HG03460 (cell line): Measurements from ENCODE around the gene COL25A1.
"Not testable (repeated sequence)": the region's sequence is repeated elsewhere in the genome, so short reads cannot be mapped to it uniquely, and the experiment has no call there.

Experiments used
- ATAC-seq: cut with Tn5 transposase; IDR thresholded peaks from one replicate; pipeline ENCODE4 v1.9.1; 2021; ENCODE audit not compliant: unreplicated experiment

COL25A1 gene

DNA sequence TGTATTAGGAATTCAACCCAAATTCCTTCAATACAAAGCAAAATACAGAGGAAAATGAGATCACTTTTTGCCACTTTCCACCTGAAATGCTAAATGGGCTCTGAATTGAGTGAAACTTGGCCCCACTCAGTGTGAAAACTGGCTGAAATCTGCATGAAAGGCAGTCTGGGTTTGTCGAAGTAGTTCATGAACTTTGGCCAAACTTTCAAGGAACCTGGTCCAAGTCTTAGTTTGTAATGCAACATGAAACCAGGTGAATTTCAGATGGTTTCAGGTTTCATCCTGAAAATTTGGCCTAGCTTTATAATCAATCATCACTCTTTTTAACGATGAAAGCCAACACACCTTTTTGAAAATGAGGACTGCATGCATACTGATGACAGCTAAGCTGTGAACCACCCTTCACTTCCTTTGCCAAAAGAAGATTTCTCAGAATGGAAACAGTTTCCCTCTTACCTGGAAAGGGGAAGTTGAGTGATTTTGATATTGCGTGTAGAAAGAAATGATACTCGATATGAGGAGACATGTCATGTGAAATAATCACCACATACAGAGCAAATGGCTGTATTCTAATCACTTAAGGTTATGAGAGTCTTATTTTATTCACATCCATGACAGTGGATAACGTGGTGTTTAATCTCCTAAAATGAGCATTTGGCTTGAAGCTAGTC lies 329.7 kb downstream of the COL25A1 start:
- ATAC-seq: no peak

DNA sequence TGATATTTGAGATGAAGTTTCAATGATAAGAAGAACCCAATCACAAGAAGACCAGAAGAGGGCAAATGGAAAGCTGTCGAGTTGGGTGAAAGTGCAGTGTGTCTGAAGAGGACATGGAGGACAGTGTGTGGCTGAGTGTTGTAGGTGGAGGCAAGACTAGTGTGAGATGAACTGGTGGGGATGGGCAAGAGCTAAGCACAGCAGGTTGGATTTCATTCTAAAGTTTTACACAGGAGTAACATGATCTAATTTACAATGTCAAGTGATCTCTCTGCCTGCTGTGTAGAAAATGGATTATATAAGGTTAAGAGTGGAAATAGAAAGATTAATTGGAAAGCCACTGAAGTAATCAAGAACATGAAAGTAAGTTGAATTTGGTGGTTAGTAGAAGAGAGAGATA lies 331.0 kb downstream of the COL25A1 start:
- no peak for ATAC-seq

DNA sequence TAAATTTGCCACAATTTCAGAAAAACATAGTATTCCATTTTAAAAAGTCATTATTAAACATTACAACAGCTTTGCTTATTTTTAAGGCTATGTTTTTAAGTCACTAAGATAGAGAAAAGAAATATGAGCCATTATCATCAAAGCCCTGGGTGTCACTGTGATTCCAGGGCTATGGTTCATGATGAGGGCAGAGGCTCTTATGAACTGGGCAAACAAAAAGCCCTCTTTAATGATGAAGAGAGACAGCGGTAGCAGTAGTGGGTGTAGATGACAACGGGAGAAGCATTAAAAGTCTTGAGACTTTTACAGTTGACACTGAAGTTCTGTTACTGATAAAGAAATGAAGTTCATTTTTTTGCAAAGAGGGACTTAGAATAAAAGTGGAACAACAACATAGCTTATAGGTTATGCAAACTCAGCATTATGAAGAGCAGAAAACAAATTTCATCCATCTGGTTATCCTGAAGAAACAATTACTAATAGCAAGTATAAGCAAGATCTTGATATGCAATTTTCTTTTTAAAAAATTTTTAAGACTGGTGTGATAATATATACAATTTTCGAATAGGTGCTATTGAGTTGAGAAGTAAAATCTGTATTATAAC lies 336.9 kb downstream of the COL25A1 start:
- no peak for ATAC-seq

DNA sequence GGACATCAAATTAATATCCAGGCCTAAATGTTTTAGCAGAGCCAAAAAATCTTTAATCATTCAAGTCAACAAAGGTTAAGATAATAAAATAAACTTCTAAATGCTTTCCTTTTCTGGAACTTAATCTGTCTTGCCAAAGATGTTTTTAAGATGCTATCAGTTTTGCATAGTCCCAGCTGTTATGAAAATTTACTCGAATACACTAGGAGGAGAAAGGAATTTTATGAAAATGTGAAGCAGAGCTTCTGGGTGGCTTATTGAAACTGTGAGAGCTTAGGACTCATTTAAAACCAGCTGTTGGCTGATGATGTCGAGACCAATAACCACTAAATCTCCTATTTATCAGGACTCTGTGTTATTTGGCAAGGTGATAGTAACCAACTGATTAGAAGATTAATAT lies 337.4 kb downstream of the COL25A1 start:
- no peak for ATAC-seq

DNA sequence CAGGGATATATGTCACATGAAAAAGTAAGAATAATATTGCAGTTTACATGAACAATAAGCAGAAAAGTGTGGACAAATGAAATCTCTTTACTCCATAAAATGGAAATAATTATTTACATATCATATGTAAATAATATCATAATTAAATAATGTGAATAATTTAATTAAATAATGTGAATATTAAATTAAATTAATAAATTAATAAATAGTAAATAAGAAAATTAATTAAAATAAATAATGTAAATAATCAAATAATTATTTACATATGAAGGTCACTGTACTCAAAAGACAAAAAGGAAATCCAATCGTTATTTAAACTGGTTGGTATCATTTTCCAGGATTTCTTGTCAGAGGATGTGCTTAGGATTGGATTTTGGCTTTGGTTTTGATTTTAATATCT lies 338.5 kb downstream of the COL25A1 start:
- no peak for ATAC-seq

DNA sequence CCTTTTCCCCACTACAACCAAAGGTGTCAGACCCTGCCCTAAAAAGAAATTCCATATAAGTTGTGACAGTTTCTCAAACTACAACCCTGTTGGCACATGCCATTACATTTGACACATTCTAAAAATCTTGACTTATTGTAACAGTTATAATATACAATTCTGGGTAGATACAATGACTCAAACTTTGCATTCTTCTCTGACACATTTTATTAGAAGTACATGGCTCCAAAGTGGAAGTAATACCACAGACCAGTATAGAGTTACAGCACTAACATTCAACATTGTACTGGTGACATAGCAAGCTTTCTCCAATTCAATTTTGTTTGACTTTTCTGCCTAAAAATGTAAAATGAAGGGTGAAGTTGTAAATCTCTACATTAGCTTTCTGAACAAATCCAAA lies 343.0 kb downstream of the COL25A1 start:
- no peak for ATAC-seq

DNA sequence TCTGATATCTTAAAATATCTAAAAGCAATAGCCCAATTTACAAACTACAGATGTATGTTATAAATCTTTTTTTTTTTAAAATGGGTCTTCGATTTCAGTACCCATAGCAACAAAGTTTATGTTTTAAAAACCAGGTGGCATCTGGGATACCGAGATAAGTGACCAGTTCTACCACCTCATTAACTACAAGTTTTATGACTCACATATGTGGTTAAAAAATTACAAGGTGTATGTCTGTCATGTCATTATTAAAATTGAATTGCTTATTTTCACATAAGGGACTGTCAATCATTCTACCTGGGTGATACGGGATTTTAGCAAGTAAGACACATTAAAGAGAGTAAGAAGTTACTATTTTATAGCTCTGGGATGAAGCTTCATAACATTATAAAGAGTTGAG lies 347.6 kb downstream of the COL25A1 start:
- ATAC-seq: no peak

DNA sequence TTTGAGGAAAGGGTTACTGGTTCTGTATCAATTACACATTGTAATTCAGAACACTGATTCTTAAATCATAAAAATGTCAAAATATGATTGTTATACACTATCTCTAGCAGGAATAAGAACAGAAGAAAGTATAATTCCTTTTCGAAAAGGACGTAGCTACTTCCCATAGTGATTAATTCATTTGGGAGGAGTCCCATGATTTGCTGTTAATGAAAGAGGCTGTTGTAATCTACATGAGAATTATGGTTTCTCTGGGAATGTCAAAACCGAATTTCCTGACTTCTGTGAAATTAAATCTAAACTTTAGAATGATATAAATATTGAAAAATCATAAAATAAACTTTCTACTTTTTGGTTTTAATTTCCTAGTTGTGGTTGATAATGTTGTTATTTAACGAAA lies 348.5 kb downstream of the COL25A1 start:
- ATAC-seq: no peak

DNA sequence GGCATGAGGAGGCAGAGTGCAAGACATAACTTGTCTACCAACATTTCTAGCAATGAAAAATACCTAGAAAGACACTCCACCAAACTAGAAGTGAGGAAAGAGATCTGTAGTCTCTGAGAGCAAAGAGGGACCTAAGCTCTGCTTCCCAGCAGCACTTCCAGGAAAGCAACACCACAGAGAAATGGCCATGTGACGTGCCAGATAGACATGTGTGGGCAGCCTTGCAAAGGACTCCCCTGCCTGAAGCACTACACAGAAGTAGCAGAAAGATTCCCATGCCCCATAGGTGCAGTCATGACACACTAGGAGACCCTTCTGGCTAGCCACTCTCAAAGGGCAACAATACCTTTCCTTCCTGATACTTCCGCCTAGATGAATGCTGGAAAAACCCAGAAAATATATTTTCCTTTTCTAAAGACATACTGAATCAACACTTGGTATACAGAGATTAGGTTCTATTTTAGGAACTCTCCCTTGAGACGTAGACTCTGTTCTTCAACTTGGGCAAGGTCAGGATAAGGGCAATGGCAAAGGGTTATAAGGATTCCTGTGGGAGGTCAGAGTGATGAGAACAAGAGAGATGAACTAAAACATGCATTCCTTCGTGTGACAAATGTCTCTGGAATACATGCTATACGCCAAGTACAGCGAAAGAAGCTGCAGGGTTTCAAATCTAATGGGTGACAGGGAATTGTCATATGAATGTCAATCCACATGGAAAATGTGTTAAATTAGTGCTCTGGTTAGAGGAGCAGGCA lies 352.1 kb downstream of the COL25A1 start:
- no peak for ATAC-seq

DNA sequence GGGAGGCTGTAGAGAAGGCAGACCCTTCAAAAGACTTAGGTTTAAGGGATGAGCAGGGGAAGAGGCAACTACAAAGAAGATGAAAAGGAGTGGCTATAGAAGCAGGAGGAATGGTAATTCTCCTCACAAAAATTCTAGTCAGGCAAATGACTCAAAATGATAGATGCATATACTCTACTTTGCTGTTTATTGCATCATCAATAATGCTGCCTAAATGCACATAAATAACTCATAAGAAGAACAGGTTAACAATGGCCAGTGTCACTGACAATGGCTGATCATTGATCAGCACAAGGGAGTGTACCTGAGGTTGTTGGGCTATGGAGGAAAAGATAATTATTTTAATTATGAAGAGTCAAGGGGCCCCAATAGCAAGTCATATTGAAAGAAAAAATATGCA lies 354.9 kb downstream of the COL25A1 start:
- no peak for ATAC-seq

DNA sequence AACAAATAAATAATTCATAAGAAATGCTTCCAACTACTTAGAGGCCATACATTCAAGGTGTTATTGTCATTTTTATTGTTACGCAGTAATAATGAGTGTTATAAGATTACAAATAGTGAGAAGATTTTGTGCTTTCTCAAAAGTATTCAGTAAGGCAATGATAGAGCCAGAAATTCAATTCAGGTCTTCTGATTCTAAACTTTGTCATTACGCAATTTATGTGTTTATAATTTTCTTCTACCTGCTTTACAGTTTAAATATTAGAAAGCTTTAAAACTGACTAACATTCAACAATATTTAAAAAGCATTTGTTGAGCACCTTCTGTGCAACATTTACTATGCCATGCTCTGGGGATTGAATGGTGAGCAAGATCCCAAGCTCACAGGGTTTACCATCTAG lies 356.2 kb downstream of the COL25A1 start:
- ATAC-seq: no peak

DNA sequence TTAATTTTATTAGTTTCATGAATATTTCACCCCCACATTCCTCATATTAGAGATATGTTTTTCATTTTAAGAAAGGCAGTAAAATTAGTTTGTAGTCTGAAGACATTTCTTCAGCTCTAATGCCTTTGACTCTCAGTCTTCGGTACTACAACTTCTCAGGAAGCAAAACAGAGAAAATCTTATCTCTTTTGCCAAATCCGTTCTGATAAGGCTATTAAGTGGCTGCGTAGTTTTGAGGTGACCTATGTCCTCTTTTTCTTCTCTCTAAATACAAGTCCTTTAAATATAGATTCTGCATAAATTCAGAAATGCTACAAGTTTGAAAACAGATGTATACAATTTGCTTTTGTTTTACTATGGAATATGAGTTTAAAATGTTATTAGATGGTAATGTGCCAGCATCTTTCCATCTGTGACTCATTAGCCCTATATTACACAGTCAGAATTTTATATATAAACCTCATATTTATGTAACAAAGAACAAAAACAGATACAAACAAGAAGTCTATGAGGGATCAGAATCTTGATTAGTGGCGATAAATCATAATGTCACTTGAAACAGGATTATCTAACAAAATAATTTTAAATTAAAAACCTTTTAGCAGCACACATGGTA lies 358.4 kb downstream of the COL25A1 start:
- no peak for ATAC-seq

DNA sequence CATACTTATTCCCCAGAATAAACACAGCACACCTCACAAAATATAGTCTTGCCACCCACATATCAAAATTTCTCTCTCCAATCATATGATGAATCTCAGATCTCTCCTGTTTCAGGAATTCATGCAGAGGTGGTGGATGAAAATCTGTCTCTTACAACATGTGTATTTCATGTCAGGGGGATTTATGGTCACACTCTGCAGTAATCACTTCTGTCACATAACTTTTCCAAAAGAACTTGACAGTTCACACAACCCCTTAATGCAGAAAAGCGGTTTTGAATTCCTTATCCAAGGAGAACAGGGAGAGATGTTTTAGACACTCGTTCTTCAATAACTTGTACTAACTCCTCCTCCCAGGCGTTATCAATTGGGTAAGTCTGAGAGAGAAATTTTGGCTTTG lies 359.1 kb downstream of the COL25A1 start:
- no peak for ATAC-seq

DNA sequence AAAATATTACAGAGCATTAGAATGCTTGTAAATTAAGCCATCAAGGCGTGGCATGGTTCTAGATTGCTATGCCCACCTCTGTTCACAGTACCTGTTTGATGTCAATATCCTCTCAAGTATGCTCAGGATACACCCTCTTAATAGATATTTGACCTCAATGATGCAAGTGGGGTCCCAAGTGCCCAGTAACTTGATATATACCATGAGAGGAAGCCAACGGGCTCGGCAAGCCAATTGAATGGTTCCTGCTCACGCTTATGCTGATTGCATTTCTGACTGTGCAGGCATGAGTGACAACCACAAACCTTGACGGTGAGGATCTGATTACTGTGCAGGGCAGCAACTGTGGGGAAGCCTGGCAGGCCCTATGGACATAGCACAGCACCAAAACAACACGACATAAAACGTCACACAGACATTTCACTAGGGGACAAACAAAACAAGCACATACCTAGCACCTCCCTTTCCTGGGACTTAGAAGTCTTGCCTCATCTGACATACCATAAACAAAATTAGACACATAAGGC lies 360.5 kb downstream of the COL25A1 start:
- ATAC-seq: no peak

DNA sequence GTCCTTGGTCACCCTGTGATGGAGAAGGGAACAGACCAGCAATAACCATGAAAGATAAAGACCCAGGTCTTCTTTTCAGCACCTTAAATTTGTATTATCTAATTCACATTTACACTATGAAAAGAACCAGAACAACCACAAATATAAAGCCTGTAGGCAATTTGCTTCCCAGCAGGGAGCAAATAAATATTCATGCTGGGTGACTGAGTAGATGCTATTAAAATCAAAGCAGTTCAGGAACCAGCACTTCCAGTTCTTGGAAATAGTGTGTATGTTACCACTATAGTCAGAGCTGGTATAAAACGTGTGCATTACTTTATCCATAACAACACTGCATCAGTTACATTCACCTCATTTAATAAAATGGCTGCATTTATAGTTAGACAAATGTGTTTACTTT lies 361.8 kb downstream of the COL25A1 start:
- ATAC-seq: no peak

DNA sequence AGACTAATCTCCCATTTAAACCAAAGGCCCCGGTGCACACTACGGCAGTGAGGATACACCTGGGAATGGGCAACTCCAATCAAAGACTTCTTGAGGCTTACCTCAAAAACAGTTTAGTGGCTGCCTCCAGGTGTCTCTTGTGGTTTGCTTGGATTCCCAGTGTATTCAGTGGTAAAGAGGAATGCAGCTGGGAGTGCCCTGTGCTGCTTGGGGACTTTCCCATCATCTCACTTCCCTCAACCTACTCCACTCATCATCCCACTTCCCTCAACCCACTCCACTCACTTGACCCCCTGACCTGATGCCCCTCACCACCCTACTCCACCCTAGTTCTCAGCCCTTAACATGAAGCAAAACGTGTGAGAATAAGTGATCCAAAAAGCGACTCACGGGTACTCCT lies 362.3 kb downstream of the COL25A1 start:
- no peak for ATAC-seq

DNA sequence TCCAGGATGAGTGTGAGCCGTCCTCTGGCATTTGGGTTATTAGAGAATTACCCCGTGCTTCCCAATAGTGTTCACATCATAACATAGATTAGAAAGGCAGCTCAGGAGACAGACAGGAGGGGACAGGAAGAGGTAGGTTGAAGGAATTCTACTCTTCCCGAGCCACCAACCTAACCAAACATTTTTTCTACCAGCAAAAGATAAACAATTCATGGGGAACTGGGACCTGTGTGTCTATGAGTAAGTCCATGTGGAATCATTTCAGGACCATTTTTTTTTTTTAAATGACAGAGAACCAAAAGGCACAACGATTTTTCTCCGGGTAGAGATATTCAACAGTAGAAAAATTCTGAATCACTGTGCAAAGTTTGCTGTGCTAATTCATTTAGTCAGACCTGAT lies 365.4 kb downstream of the COL25A1 start:
- ATAC-seq: no peak

DNA sequence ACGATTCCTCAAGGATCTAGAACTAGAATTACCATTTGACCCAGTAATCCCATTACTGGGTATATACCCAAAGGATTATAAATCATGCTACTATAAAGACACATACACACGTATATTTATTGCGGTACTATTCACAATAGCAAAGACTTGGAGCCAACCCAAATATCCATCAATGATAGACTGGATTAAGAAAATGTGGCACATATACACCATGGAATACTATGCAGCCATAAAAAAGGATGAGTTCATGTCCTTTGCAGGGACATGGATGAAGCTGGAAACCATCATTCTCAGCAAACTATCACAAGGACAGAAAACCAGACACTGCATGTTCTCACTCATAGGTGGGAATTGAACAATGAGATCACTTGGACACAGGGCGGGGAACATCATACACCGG lies 368.5 kb downstream of the COL25A1 start:
- ATAC-seq: not testable (repeated sequence)

DNA sequence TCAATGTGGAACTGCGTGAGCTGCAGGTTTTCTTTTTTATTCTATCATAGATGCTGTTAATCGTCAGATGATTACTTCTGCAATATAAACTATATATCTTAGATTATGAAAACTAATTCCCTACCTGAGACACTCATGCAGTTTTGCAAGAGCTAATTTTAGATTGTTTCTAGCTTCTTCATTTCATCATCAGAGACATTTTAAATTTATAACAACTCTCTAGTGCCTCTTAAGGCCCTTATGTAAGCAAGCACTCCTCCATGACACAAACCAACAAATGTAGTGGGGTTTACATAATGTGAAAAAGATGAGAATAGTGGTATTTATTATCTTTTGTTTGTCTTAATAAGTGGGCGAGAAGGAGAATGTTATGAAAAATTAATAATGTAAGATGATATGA lies 369.4 kb downstream of the COL25A1 start:
- no peak for ATAC-seq

DNA sequence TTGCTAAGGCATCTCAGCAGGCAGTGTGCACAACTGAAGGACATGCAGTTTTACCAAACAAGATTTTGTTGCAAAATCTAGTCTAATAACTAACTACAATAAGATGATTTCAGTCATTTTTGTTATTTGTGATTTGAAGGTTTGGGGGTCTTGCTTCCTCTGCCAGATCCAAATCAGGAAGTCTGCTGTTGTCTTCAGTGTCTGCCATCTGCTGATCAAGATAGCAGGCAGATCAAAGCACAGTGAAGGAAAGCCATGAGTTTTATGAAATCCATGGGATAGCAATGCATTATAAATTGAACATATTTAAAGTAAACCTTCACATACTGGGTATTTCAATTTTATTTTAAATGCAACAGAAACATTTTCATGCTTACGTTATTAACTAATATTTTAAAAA lies 370.5 kb downstream of the COL25A1 start:
- ATAC-seq: no peak

DNA sequence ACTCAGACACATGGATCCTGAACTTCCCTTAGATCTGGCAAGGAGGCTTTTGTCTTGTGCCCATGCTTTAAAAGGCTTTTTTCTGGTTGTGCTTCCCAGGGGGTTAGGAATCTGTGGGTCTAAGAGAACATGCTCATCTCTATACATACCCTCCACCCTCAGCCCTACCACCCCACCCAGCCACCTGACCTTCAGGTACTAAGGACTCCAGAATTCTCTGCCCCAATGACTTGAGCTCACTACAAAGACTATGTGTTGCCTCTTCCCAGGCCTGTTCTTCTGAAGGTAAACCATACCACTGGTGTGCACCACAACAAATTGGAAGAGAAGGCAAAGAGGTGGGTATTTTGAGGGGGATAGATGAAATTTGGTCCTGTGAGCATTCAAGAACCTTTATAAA lies 372.3 kb downstream of the COL25A1 start:
- ATAC-seq: no peak

DNA sequence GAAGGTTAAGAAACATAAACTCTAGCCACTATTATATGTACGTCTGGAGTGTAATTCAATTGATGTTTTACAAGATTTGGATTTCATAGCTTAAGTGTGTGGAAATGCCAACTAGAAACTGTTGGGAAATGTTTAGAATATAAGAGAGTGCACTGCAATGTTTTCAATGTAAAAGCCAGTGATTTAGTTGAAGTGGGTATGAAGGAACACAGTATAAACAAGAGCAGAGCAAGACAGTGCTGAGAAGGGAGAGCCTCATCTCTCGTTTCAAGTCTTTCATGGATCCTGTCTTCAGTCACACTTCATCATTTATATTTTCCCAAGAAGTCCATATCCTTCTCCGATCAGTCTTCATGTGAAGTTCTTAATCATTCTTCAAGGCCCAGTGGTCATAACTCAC lies 375.7 kb downstream of the COL25A1 start:
- no peak for ATAC-seq
